K562 (cell line): ENCODE data around the gene EXOC3. TPM values are rescaled to one million over a fixed set of nuclear protein-coding genes. Genes with fewer than 3 reads are reported as not detected.

Experiments
- BHLHE40 ChIP-seq: IDR thresholded peaks from 2 replicates; pipeline ENCODE4 v1.6.1; 2011; ENCODE audit warnings: low read length, improper control_type of control experiment
- CBX5 ChIP-seq: IDR thresholded peaks from 2 replicates; pipeline ENCODE4 v1.6.1; 2014; ENCODE audit warnings: low read depth, borderline replicate concordance
- CEBPG ChIP-seq, 3 experiments: fragments of 200-800 bp in 1 of 3; sonication (Bioruptor generic) in 1 of 3; sonication (generic) in 1 of 3; formaldehyde crosslinking in 1 of 3; IDR thresholded peaks in 2 of 3; conservative IDR thresholded peaks in 1 of 3; 2 replicates each; pipeline versions ENCODE4 v1.6.1 to v1.8.0; 2016 to 2022; ENCODE audit warnings: missing compliant biosample characterization in 2 of 3, missing genetic modification characterization in 2 of 3, mild to moderate bottlenecking in 1 of 3, missing genetic modification reagents in 1 of 3
- E2F1 ChIP-seq: sonication (generic); formaldehyde crosslinking; IDR thresholded peaks from 2 replicates; pipeline ENCODE4 v1.8.1; 2023; ENCODE audit warnings: mild to moderate bottlenecking, missing genetic modification reagents, moderate library complexity
- FOS ChIP-seq: IDR thresholded peaks from 3 replicates; pipeline ENCODE4 v1.6.1; 2011; ENCODE audit not compliant: insufficient read length; ENCODE audit errors: extremely low read depth
- MCM7 ChIP-seq, 2 experiments: fragments of 450-650 bp; IDR thresholded peaks; 2 replicates each; pipeline ENCODE4 v1.6.1; 2016 to 2018
- NR2C1 ChIP-seq, 2 experiments: fragments of 450-650 bp; IDR thresholded peaks; 2 replicates each; pipeline ENCODE4 v1.6.1; 2017; ENCODE audit warnings: mild to moderate bottlenecking in 2 of 2, antibody characterized with exemption in 1 of 2, inconsistent platforms in 1 of 2, missing compliant biosample characterization in 1 of 2, missing genetic modification characterization in 1 of 2
- RCOR1 ChIP-seq, 2 experiments: IDR thresholded peaks; 2 replicates each; pipeline ENCODE4 v1.6.1; 2012; ENCODE audit warnings: low read depth in 2 of 2, low read length in 2 of 2, borderline replicate concordance in 1 of 2, improper control_type of control experiment in 1 of 2
- RHOXF2B ChIP-seq: fragments of 250-450 bp; sonication (Bioruptor Pico); conservative IDR thresholded peaks from 2 replicates; pipeline ENCODE4 v1.5.1; 2021
- ZBTB33 ChIP-seq: sonication (generic); formaldehyde crosslinking; IDR thresholded peaks from 2 replicates; pipeline ENCODE4 v1.8.1; 2023; ENCODE audit warnings: mild to moderate bottlenecking, missing genetic modification reagents
- ZNF197 ChIP-seq: fragments of 200-800 bp; sonication (Bioruptor generic); IDR thresholded peaks from 2 replicates; pipeline ENCODE4 v1.6.1; 2016; ENCODE audit warnings: low read depth, missing genetic modification characterization, missing compliant biosample characterization
- ZNF408 ChIP-seq: fragments of 250-450 bp; sonication (Bioruptor Pico); IDR thresholded peaks from 2 replicates; pipeline ENCODE4 v1.4.0; 2020; ENCODE audit warnings: low read depth, mild to moderate bottlenecking, moderate library complexity
- ZNF639 ChIP-seq, 2 experiments: fragments of 200-800 bp in 1 of 2; sonication (Bioruptor generic) in 1 of 2; sonication (generic) in 1 of 2; formaldehyde crosslinking in 1 of 2; IDR thresholded peaks in 1 of 2; conservative IDR thresholded peaks in 1 of 2; 2 replicates each; pipeline versions ENCODE4 v1.5.0 to v1.6.1; 2016 to 2020; ENCODE audit warnings: missing compliant biosample characterization in 1 of 2, missing genetic modification characterization in 1 of 2, missing genetic modification reagents in 1 of 2
- polyA plus RNA-seq, 8 experiments: library from polyadenylated mRNA; depleted of rRNA in 4 of 8; stranded (reverse) in 5 of 8; unstranded in 3 of 8; fragments of >200 nt; fragmentation: Nextera tagmentation in 2 of 8; fragmentation: Illumina TruSeq in 1 of 8; extraction: Ambion mirVana in 2 of 8; extraction: Trizol in 1 of 8; gene quantifications; 2 replicates each; pipeline versions ENCODE4 v1.2.1 to v1.2.3, GENCODE V29; 2011 to 2014; ENCODE audit warnings: inconsistent platforms in 1 of 8, missing spikeins in 1 of 8
- total RNA-seq, 7 experiments: library from RNA; depleted of rRNA in 6 of 7; stranded (reverse); fragments of >200 nt in 6 of 7; fragmentation: Illumina TruSeq in 2 of 7; extraction: Trizol in 2 of 7; gene quantifications; 2 replicates each; pipeline versions ENCODE4 v1.2.1 to v1.2.3, GENCODE V29; 2011 to 2021; ENCODE audit warnings: low replicate concordance in 1 of 7
- TF ChIP-seq, protein P1 (sequence below): sonication (generic); formaldehyde crosslinking; IDR thresholded peaks from 2 replicates; pipeline ENCODE4 v1.8.0; 2023; ENCODE audit warnings: missing genetic modification reagents, mild to moderate bottlenecking, borderline replicate concordance

Gene EXOC3
- total and polyA plus RNA-seq, 9 of the 15 experiments (the other 6 are each of a cell fraction or from before 2014, with no cell fraction given), result 1.4 to 41.9 (median 22.4) TPM

GRCh38 chr5:472656-473550, 29.9 kb downstream of the EXOC3 start (continued):
- no peak for TF ChIP-seq ZNF408 (CRISPR knock-in tag)
- TF ChIP-seq BHLHE40, result peak; percentile 91
- no peak for TF ChIP-seq MCM7 (IDR thresholded peaks at IDR 0.05)
- TF ChIP-seq FOS, result no peak
- peak; percentile 76; the same call in 1 of the 2 replicates for TF ChIP-seq ZBTB33 (CRISPR knock-in tag)
- no peak for TF ChIP-seq RHOXF2B (CRISPR knock-in tag)
- TF ChIP-seq NR2C1 (IDR thresholded peaks at IDR 0.05), result no peak
- no peak for TF ChIP-seq NR2C1 (tag; IDR thresholded peaks at IDR 0.05)
- TF ChIP-seq ZNF639 (CRISPR knock-in tag; conservative IDR thresholded peaks at IDR 0.05 in 1 of 2, IDR thresholded peaks at IDR 0.05 in 1 of 2), result peak in 1 of 2 experiments; percentile 86; a peak in 2 of 4 replicates
- no peak for TF ChIP-seq CBX5
- peak; percentile 93 for TF ChIP-seq E2F1
- no peak for TF ChIP-seq CEBPG (CRISPR knock-in tag; IDR thresholded peaks at IDR 0.05)
- TF ChIP-seq CEBPG (tag; conservative IDR thresholded peaks at IDR 0.05 in 1 of 2, IDR thresholded peaks at IDR 0.05 in 1 of 2), result no peak
- peak; percentile 95 for TF ChIP-seq ZNF197 (CRISPR knock-in tag)
- TF ChIP-seq, protein P1, sequence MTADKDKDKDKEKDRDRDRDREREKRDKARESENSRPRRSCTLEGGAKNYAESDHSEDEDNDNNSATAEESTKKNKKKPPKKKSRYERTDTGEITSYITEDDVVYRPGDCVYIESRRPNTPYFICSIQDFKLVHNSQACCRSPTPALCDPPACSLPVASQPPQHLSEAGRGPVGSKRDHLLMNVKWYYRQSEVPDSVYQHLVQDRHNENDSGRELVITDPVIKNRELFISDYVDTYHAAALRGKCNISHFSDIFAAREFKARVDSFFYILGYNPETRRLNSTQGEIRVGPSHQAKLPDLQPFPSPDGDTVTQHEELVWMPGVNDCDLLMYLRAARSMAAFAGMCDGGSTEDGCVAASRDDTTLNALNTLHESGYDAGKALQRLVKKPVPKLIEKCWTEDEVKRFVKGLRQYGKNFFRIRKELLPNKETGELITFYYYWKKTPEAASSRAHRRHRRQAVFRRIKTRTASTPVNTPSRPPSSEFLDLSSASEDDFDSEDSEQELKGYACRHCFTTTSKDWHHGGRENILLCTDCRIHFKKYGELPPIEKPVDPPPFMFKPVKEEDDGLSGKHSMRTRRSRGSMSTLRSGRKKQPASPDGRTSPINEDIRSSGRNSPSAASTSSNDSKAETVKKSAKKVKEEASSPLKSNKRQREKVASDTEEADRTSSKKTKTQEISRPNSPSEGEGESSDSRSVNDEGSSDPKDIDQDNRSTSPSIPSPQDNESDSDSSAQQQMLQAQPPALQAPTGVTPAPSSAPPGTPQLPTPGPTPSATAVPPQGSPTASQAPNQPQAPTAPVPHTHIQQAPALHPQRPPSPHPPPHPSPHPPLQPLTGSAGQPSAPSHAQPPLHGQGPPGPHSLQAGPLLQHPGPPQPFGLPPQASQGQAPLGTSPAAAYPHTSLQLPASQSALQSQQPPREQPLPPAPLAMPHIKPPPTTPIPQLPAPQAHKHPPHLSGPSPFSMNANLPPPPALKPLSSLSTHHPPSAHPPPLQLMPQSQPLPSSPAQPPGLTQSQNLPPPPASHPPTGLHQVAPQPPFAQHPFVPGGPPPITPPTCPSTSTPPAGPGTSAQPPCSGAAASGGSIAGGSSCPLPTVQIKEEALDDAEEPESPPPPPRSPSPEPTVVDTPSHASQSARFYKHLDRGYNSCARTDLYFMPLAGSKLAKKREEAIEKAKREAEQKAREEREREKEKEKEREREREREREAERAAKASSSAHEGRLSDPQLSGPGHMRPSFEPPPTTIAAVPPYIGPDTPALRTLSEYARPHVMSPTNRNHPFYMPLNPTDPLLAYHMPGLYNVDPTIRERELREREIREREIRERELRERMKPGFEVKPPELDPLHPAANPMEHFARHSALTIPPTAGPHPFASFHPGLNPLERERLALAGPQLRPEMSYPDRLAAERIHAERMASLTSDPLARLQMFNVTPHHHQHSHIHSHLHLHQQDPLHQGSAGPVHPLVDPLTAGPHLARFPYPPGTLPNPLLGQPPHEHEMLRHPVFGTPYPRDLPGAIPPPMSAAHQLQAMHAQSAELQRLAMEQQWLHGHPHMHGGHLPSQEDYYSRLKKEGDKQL (CRISPR knock-in tag), result 0 out of 2 replicates have a peak, but pooled peaks have one; percentile 5
- no peak for TF ChIP-seq RCOR1 (IDR thresholded peaks at IDR 0.05; ENCODE audit: borderline replicate concordance in 1 of 2, low read depth in 2 of 2, low read length in 2 of 2)
